Caco-2 (cell line): ENCODE results near the gene HEATR5A. TPM values are rescaled to one million over a fixed set of nuclear protein-coding genes. Genes with fewer than 3 reads are reported as not detected.

Source experiments
- BruUV-seq: library from RNA; stranded (reverse); fragments of 400-500 nt; replicated peaks from 2 replicates; lab custom pipeline; 2021; lab: Mats Ljungman, UMichigan
- CTCF ChIA-PET: fragments of 300-600 bp; sonication (Branson Sonifier 250); formaldehyde crosslinking; loops from one replicate; lab custom pipeline; 2022; ENCODE audit warnings: antibody characterized with exemption; lab: Charles Lee
- POLR2A ChIA-PET: fragments of 300-600 bp; sonication (Branson Sonifier 250); formaldehyde crosslinking; loops from one replicate; lab custom pipeline; 2022; ENCODE audit warnings: antibody characterized with exemption; lab: Charles Lee
- DNase-seq, 2 experiments: peaks; one replicate each; pipeline versions ENCODE4 v3.0.0 to v3.0.0-alpha.2; 2020 to 2022
- H3K27me3 ChIP-seq: replicated peaks from 2 replicates; pipeline ENCODE4 v1.6.0; 2011; ENCODE audit warnings: low read length; ENCODE audit not compliant: control insufficient read depth, insufficient read depth
- H3K36me3 ChIP-seq: 2 replicates; pipeline ENCODE4 v1.5.1; 2011; ENCODE audit warnings: low read length; ENCODE audit not compliant: control insufficient read depth, insufficient read depth
- H3K4me1 ChIP-seq: fragments of 250-450 bp; sonication (Bioruptor Pico); 2 replicates; pipeline ENCODE4 v1.5.1; 2020; ENCODE audit warnings: mild to moderate bottlenecking
- H3K4me3 ChIP-seq: 2 replicates; pipeline ENCODE4 v1.5.1; 2011; ENCODE audit warnings: low read depth, mild to moderate bottlenecking, control low read depth, low read length
- H3K9me3 ChIP-seq: fragments of 250-450 bp; sonication (Bioruptor Pico); 2 replicates; pipeline ENCODE4 v1.5.1; 2020; ENCODE audit warnings: mild to moderate bottlenecking, moderate library complexity
- H3K27ac Mint-ChIP-seq: one replicate; pipeline ENCODE4 v1.8.0; 2022; ENCODE audit warnings: mixed read lengths; ENCODE audit not compliant: unreplicated experiment
- H3K27me3 Mint-ChIP-seq: one replicate; pipeline ENCODE4 v1.8.0; 2022; ENCODE audit warnings: mixed read lengths; ENCODE audit not compliant: insufficient read depth, unreplicated experiment
- H3K36me3 Mint-ChIP-seq: one replicate; pipeline ENCODE4 v1.8.0; 2022; ENCODE audit warnings: mild to moderate bottlenecking, mixed read lengths; ENCODE audit not compliant: insufficient read depth, unreplicated experiment
- H3K4me1 Mint-ChIP-seq: one replicate; pipeline ENCODE4 v1.8.0; 2022; ENCODE audit warnings: low read depth, mixed read lengths; ENCODE audit not compliant: unreplicated experiment
- H3K4me3 Mint-ChIP-seq: one replicate; pipeline ENCODE4 v1.8.0; 2022; ENCODE audit warnings: mild to moderate bottlenecking, moderate library complexity, mixed read lengths; ENCODE audit not compliant: unreplicated experiment
- H3K9me3 Mint-ChIP-seq: one replicate; pipeline ENCODE4 v1.8.0; 2022; ENCODE audit warnings: mixed read lengths; ENCODE audit not compliant: unreplicated experiment
- CTCF ChIP-seq, 2 experiments: fragments of 200-600 bp in 1 of 2; IDR thresholded peaks; 1 replicate in 1 of 2; 2 replicates in 1 of 2; pipeline versions ENCODE4 v1.5.1 to v1.8.0; 2011 to 2022; ENCODE audit warnings: antibody characterized with exemption in 1 of 2, control low read depth in 1 of 2, inconsistent platforms in 1 of 2, low read depth in 1 of 2, low read length in 1 of 2, mild to moderate bottlenecking in 1 of 2, moderate library complexity in 1 of 2; ENCODE audit not compliant: insufficient read depth in 1 of 2, severe bottlenecking in 1 of 2, unreplicated experiment in 1 of 2
- intact Hi-C: fragments of 100-400 bp; cut with micrococcal nuclease; formaldehyde crosslinking; loops from one replicate; pipeline ENCODE4 v1.10.0; 2022; ENCODE audit not compliant: unreplicated experiment
- total RNA-seq: library from RNA; stranded (reverse); gene quantifications from 2 replicates; pipeline ENCODE4 v1.2.3, GENCODE V29; 2022

Gene HEATR5A
- total RNA-seq, 1 experiment from 2014 or later = 55.6 TPM

DNA sequence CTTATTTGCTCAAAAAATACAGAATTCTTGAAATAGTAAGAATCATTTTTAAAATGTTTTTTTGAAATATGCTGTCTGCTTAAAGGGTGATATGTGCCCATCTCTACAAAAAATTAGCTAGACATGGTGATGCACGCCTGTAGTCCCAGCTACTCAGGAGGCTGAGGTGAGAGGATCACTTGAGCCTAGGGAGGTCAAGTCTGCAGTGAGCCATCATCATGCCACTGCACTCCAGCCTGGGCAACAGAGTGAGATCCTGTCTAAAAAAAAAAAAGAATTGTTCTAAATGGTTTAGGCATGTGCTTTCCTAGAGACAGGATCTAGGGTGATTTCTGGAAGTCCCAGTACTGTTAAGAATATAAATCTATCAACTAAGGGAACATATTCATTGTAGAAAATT, 137.2 kb downstream of the HEATR5A start:
- H3K27me3 ChIP-seq = no peaks in the 10 kb centered on the region
- peaks cover 10% of the 10 kb centered on the region for H3K9me3 Mint-ChIP-seq
- no peaks in the 10 kb centered on the region for H3K27me3 Mint-ChIP-seq
- no peak for DNase-seq
- CTCF ChIA-PET = no interaction called here
- H3K36me3 ChIP-seq = no peaks in the 10 kb centered on the region
- H3K27ac Mint-ChIP-seq = no peak overlapping the region
- no TSS peak for BruUV-seq
- H3K4me3 Mint-ChIP-seq = no peak overlapping the region
- peaks cover 22% of the 10 kb centered on the region for H3K4me1 Mint-ChIP-seq
- intact Hi-C loops = loop anchor here (5.0 kb wide), 2 partner anchors 76 to 121 kb away; partner anchors contain the start of gene HECTD1
- POLR2A ChIA-PET = no interaction called here
- peaks cover 25% of the 10 kb centered on the region for H3K4me1 ChIP-seq
- no peak for TF ChIP-seq CTCF (IDR thresholded peaks at IDR 0.05; ENCODE audit: insufficient read depth in 1 of 2, low read depth in 1 of 2, low read length in 1 of 2, severe bottlenecking in 1 of 2, unreplicated experiment in 1 of 2)
- H3K4me3 ChIP-seq = no peak overlapping the region
- H3K36me3 Mint-ChIP-seq = peaks cover 15% of the 10 kb centered on the region
- peaks cover 8% of the 10 kb centered on the region for H3K9me3 ChIP-seq

DNA sequence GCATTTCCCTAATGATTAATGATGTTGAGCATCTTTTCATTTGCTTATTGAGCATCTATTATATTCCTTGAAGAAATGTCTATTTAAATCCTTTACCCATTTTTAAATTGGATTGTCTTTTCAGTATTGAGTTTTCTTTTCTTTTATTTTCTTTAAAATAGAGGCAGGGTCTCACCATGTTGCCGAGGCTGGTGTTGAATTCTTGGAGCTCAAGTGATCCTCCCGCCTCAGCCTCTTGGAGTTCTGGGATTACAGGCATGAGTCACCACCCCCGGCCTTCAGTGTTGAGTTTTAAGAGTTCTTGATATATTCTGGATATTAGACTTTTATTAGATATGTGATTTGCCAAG, 139.5 kb downstream of the HEATR5A start:
- Mint-ChIP-seq H3K4me3 (peak overlapping the region; percentile 57), H3K9me3 (peaks cover 19% of the 10 kb centered on the region), H3K27me3 (no peaks in the 10 kb centered on the region), H3K36me3 (peaks cover 17% of the 10 kb centered on the region), H3K4me1 (peaks cover 22% of the 10 kb centered on the region), H3K27ac (peak overlapping the region; percentile 88)
- TSS peak; percentile 73 for BruUV-seq
- no peak overlapping the region for H3K4me3 ChIP-seq
- intact Hi-C loops = loop anchor here (1.0 to 5.0 kb wide), 4 partner anchors 19 to 119 kb away; partner anchors contain the start of gene HECTD1
- TF ChIP-seq CTCF (IDR thresholded peaks at IDR 0.05; ENCODE audit: insufficient read depth in 1 of 2, low read depth in 1 of 2, low read length in 1 of 2, severe bottlenecking in 1 of 2, unreplicated experiment in 1 of 2) = no peak
- peaks cover 25% of the 10 kb centered on the region for H3K9me3 ChIP-seq
- H3K27me3 ChIP-seq = no peaks in the 10 kb centered on the region
- no peak for DNase-seq
- peaks cover 25% of the 10 kb centered on the region for H3K4me1 ChIP-seq
- ChIA-PET CTCF (interaction anchor here (1.2 kb wide), 1 partner anchor 73 kb away, joined by 9 read pairs; the partner anchor contains the start of gene HECTD1), POLR2A (interaction anchor here (2.0 kb wide), 1 partner anchor 17 kb away, joined by 6 read pairs; no protein-coding TSS in a partner anchor)
- H3K36me3 ChIP-seq = no peaks in the 10 kb centered on the region

GRCh38 chr14:31280132-31280870, 140.0 kb downstream of the HEATR5A start:
- BruUV-seq = no TSS peak
- no peak for TF ChIP-seq CTCF (IDR thresholded peaks at IDR 0.05; ENCODE audit: insufficient read depth in 1 of 2, low read depth in 1 of 2, low read length in 1 of 2, severe bottlenecking in 1 of 2, unreplicated experiment in 1 of 2)
- peak overlapping the region; percentile 57 for H3K4me3 Mint-ChIP-seq
- peak; percentile 58 to 64 for DNase-seq
- POLR2A ChIA-PET = interaction anchor here (0.6 to 2.0 kb wide), 3 partner anchors 17 to 963 kb away, joined by 6 to 13 read pairs (median 9); no protein-coding TSS in a partner anchor
- no peaks in the 10 kb centered on the region for H3K27me3 Mint-ChIP-seq
- H3K27ac Mint-ChIP-seq = peak overlapping the region; percentile 88
- H3K4me1 Mint-ChIP-seq = peaks cover 22% of the 10 kb centered on the region
- peaks cover 19% of the 10 kb centered on the region for H3K9me3 Mint-ChIP-seq
- Histone ChIP-seq H3K36me3 (no peaks in the 10 kb centered on the region), H3K27me3 (no peaks in the 10 kb centered on the region), H3K4me3 (no peak overlapping the region), H3K4me1 (peaks cover 25% of the 10 kb centered on the region), H3K9me3 (peaks cover 30% of the 10 kb centered on the region)
- H3K36me3 Mint-ChIP-seq = peaks cover 17% of the 10 kb centered on the region
- intact Hi-C loops = loop anchor here (1.0 to 5.0 kb wide), 4 partner anchors 18 to 118 kb away; partner anchors contain the start of gene HECTD1
- CTCF ChIA-PET = interaction anchor here (1.2 kb wide), 1 partner anchor 73 kb away, joined by 9 read pairs; the partner anchor contains the start of gene HECTD1
